Motor neuron (in vitro differentiated cells): ENCODE data around the gene HCN2. TPM values are rescaled to one million over a fixed set of nuclear protein-coding genes. Genes with fewer than 3 reads are reported as not detected.

ENCODE experiments used
- ATAC-seq, 8 experiments: fragments of 200-7000 bp; cut with Tn5 transposase; replicated peaks in 6 of 8; 2 replicates each; pipeline ENCODE4 v1.8.0; 2021; ENCODE audit warnings: mild to moderate bottlenecking in 8 of 8, moderate library complexity in 8 of 8
- H3K27ac ChIP-seq, 2 donors: fragments of 250-450 bp; sonication (Bioruptor Pico); 2 replicates each; pipeline ENCODE4 v1.9.0; 2021; ENCODE audit warnings: antibody characterized with exemption in 2 of 2, mild to moderate bottlenecking in 2 of 2, moderate library complexity in 1 of 2
- H3K4me1 ChIP-seq, 2 donors: fragments of 250-450 bp; sonication (Bioruptor Pico); replicated peaks in 1 of 2; 2 replicates each; pipeline ENCODE4 v1.6.1; 2021; ENCODE audit warnings: antibody characterized with exemption in 2 of 2, mild to moderate bottlenecking in 2 of 2, moderate library complexity in 1 of 2
- H3K4me3 ChIP-seq, 5 donors: fragments of 250-450 bp; sonication (Bioruptor Pico); 2 replicates each; pipeline ENCODE4 v1.9.0; 2021; ENCODE audit warnings: antibody characterized with exemption in 5 of 5, mild to moderate bottlenecking in 5 of 5, moderate library complexity in 4 of 5
- WGBS, 10 experiments: fragments of 450-650 bp; shearing (Covaris generic); methylation state at CpG; one replicate each; pipeline ENCODE4 v1.0.0; 2022; 5-methylcytosine and 5-hydroxymethylcytosine counted together
- in situ Hi-C, 9 experiments: fragments of 400-800 bp; cut with MboI; loops; one replicate each; pipeline ENCODE4 v1.15.0; 2021; ENCODE audit warnings: low sequenced_read_pairs in 9 of 9, low pct_unique_long_range_greater_than_20kb in 2 of 9; ENCODE audit not compliant: unreplicated experiment in 9 of 9
- total RNA-seq, 8 experiments: library from RNA; unstranded; fragments of 300-600 nt; gene quantifications; 2 replicates each; pipeline versions ENCODE4 v1.2.3 to v1.2.4, GENCODE V29; 2022

HCN2 gene
- total RNA-seq = 1 to 10 TPM in 5 of 8 experiments, under 1 TPM in 3; 0.31 to 8.1 (median 1.9) TPM

- no CpG with 5 or more reads among the region's 132 CpGs for WGBS, 10 experiments
- peak in 5 of 8 experiments; percentile 15 to 36 (median 31) for ATAC-seq
- in situ Hi-C loops = loop anchor here in 2 of 9 experiments (25.0 kb wide), 1 partner anchor 147 kb away; no protein-coding TSS in a partner anchor
- H3K27ac ChIP-seq = peak within 1 kb of the TSS in 1 of 2 donors; percentile 46
- H3K4me3 ChIP-seq = peak within 1 kb of the TSS; percentile 52 to 92 (median 63)
- peaks cover 16 to 32% of the 10 kb centered on the region in 2 donors for H3K4me1 ChIP-seq
Measured at GRCh38 chr19:589693-590395, at the start of gene HCN2. TSS of gene HCN2 (plus strand) at chr19:589881. CDS start at chr19:589946, 65 bp downstream.

- Histone ChIP-seq H3K4me3 (no peak overlapping the region), H3K27ac (no peak overlapping the region), H3K4me1 (no peaks in the 10 kb centered on the region)
- in situ Hi-C loops = no loop called here
- 78 to 100% (median 98%) methylated on average over 1 to 4 of the region's 51 CpGs; no CpG with 5 or more reads in 6 of the 10 experiments for WGBS, 10 experiments
- ATAC-seq = peak in 2 of 8 experiments; percentile 3 to 12
Measured at GRCh38 chr19:540867-541637, 48.6 kb upstream of the HCN2 start.

- peak in 4 of 8 experiments; percentile 4 to 12 (median 8) for ATAC-seq
- H3K27ac ChIP-seq = no peak overlapping the region
- H3K4me1 ChIP-seq = no peaks in the 10 kb centered on the region
- H3K4me3 ChIP-seq = no peak overlapping the region
- in situ Hi-C loops = no loop called here
- WGBS, 10 experiments = 85 to 100% (median 91%) methylated on average over 2 to 9 of the region's 26 CpGs; no CpG with 5 or more reads in 6 of the 10 experiments
Measured at GRCh38 chr19:541699-542098, 48.0 kb upstream of the HCN2 start.

DNA sequence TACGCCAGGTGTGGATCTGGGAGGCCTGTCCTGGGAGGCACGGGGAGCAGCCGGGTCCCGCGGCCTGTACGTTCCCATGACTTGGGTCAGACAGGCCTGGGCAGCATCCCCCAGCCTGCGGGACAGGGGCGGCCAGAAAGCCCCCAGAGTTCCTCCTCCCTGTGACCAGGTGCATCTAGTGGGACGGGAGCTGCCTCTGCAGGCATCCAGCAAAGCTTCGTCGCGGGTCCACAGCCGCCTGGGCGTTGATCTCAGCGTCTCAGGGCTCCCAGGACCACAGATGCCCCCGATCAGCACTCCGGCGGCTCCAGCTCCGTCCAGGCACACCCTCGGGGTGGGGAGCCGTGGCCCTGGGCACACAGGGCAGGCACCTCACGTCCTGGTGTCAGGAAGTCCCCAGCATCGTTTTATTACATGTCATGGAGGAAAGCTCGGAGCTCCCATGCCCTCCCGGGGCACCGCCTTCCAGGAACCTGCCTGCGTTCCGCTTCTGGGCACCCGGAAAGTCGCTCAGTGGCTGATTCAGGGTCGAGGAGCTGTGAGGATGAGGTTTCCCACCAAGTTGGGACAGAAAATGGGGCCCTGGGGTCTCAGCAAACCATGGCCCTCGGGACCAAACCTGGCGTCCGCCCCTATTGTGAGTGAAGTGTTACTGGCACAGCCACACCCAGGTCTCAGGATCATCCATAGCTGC, 47.4 kb upstream of the HCN2 start:
- WGBS, 10 experiments = 80 to 100% (median 91%) methylated on average over 1 to 16 of the region's 34 CpGs; no CpG with 5 or more reads in 4 of the 10 experiments
- Histone ChIP-seq H3K27ac (peak overlapping the region in 1 of 2 donors; percentile 14), H3K4me3 (no peak overlapping the region), H3K4me1 (no peaks in the 10 kb centered on the region)
- peak in 5 of 8 experiments; percentile 12 to 32 (median 21) for ATAC-seq
- in situ Hi-C loops = no loop called here

DNA sequence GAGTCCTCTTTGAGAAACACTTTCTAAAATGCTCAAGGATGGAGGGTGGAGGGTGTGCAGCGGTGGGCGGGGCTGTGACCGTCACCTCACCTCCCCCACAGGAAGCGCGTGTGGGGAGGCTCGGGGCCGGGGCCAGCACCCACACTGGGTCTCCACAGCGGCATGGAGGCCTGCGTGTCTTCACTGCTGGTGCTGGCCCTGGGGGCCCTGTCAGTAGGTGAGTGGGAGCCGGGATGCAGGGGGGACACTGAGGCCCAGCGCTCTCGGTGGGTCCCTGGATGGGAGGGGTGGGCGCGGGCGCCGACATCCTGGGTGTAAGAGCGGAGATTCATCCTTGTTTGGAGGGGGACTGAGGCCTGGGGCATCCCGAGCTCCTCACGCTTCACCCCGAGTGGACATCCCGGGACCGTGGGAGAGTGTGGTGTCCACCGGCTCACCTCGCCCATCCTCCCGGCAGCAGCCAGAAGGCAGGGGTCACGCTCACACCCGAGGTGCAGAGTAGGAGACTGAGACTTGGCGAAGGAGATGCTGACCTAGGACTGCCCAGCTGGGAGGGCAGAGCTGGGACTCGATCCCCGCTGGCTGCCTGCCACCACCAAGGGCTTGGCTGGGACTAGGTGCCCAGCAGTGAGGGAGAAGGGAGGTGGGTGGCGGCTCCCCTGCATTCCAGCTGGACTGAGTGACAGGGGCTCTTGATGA, 45.6 kb upstream of the HCN2 start, which contains the start of gene GZMM:
Gene GZMM (plus strand): TSS at position 144 of the 699 bp plus-strand sequence. CDS start 19 bp downstream, at position 163.
- no CpG with 5 or more reads among the region's 31 CpGs for WGBS, 10 experiments
- Histone ChIP-seq H3K4me3 (no peak within 1 kb of the TSS), H3K4me1 (no peaks in the 10 kb centered on the region), H3K27ac (no peak within 1 kb of the TSS)
- in situ Hi-C loops = no loop called here
- peak in 7 of 8 experiments; percentile 10 to 29 (median 15) for ATAC-seq

GRCh38 chr19:547117-547516, 42.6 kb upstream of the HCN2 start:
- Histone ChIP-seq H3K4me3 (no peak overlapping the region), H3K27ac (no peak overlapping the region), H3K4me1 (peaks cover 0 to 4% of the 10 kb centered on the region in 2 donors)
- in situ Hi-C loops = no loop called here
- WGBS, 10 experiments = 74 to 93% (median 93%) methylated on average over 3 to 7 of the region's 15 CpGs; no CpG with 5 or more reads in 7 of the 10 experiments
- ATAC-seq = peak in 1 of 8 experiments; percentile 12

DNA sequence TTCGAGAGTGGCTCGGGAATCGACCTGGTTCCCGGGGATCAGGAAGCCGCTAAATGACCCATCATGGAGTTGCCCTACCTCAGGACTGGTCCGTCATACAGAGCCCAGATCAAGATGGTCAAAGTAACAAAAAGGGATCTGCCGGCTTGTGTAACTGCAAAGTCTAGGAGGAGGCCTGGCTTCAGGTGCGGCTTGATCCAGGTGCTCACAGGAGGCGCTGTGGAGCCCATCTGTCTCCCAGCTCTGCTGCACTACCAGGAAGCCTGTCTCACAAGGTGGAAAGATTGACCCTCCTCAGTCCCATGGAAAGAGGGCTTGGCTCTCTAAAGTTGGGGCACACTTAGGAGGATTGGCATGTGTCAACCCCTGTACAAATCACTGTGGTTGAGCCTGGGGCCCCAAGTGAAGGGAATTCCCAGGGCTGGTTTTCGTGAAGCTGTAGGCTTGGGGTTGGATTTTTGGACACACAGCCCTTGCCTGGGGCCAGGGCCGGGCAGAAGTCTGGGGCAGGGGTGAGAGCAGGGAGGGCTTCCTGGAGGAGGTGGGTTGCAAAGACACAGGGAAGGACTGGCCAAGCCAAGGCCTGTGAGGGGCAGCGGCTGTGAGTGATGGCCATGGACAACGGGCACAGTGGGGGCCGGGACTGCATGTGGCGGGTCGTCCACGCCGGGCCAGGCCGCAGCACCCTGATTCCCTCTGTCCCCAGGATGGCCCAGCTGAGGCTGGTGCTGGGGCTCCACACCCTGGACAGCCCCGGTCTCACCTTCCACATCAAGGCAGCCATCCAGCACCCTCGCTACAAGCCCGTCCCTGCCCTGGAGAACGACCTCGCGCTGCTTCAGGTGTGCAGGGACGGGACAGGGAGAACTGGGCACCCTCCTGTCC, 41.6 kb upstream of the HCN2 start:
- Histone ChIP-seq H3K4me3 (no peak overlapping the region), H3K4me1 (peaks cover 0 to 4% of the 10 kb centered on the region in 2 donors), H3K27ac (no peak overlapping the region)
- 40 to 100% (median 78%) methylated on average over 1 to 9 of the region's 26 CpGs; no CpG with 5 or more reads in 3 of the 10 experiments for WGBS, 10 experiments
- peak in 2 of 8 experiments; percentile 5 to 8 for ATAC-seq
- in situ Hi-C loops = no loop called here

GRCh38 chr19:548886-549830, 40.5 kb upstream of the HCN2 start:
- no peak overlapping the region for H3K4me3 ChIP-seq
- ATAC-seq = peak in 2 of 8 experiments; percentile 8
- in situ Hi-C loops = no loop called here
- H3K4me1 ChIP-seq = peaks cover 0 to 4% of the 10 kb centered on the region in 2 donors
- WGBS, 10 experiments = no CpG with 5 or more reads among the region's 52 CpGs
- no peak overlapping the region for H3K27ac ChIP-seq

- H3K27ac ChIP-seq = no peak overlapping the region
- 64 to 100% (median 81%) methylated on average over 1 to 19 of the region's 20 CpGs; no CpG with 5 or more reads in 1 of the 10 experiments for WGBS, 10 experiments
- ATAC-seq = no peak
Measured at GRCh38 chr19:554817-555216, 34.9 kb upstream of the HCN2 start.

GRCh38 chr19:555474-555808, 34.2 kb upstream of the HCN2 start:
- H3K4me3 ChIP-seq = no peak overlapping the region
- WGBS, 10 experiments = 96 to 100% (median 100%) methylated on average over 1 to 4 of the region's 14 CpGs; no CpG with 5 or more reads in 7 of the 10 experiments
- in situ Hi-C loops = no loop called here
- H3K27ac ChIP-seq = no peak overlapping the region
- no peak for ATAC-seq
- peaks cover 4 to 11% of the 10 kb centered on the region in 2 donors for H3K4me1 ChIP-seq

More at GRCh38 chr19:554817-555216, 34.9 kb upstream of the HCN2 start:
- Histone ChIP-seq H3K4me3 (no peak overlapping the region), H3K4me1 (peaks cover 4 to 11% of the 10 kb centered on the region in 2 donors)
- in situ Hi-C loops = no loop called here
